GM19372 (cell line): ENCODE data around the gene PLEKHG5.

ENCODE experiments used
- ATAC-seq: cut with Tn5 transposase; IDR thresholded peaks from one replicate; pipeline ENCODE4 v1.9.1; 2021; ENCODE audit warnings: mild to moderate bottlenecking, low read depth, moderate library complexity; ENCODE audit not compliant: unreplicated experiment

PLEKHG5 gene

GRCh38 chr1:6491480-6491962 lies at the start of gene PLEKHG5:
TSS of gene PLEKHG5 (minus strand) at chr1:6491667. CDS start at chr1:6477571, 14,096 bp downstream.
- ATAC-seq: no peak

GRCh38 chr1:6538956-6539355 lies 47.5 kb upstream of the PLEKHG5 start:
- no peak for ATAC-seq

- no peak for ATAC-seq
Observed at GRCh38 chr1:6536291-6536690, 44.8 kb upstream of the PLEKHG5 start.

- no peak for ATAC-seq
Observed at GRCh38 chr1:6535214-6535613, 43.7 kb upstream of the PLEKHG5 start.

GRCh38 chr1:6534248-6534822 lies 42.9 kb upstream of the PLEKHG5 start:
- no peak for ATAC-seq

- ATAC-seq: no peak
Observed at GRCh38 chr1:6531996-6532395, 40.5 kb upstream of the PLEKHG5 start.

- no peak for ATAC-seq
Observed at GRCh38 chr1:6530504-6531160, 39.2 kb upstream of the PLEKHG5 start.

- no peak for ATAC-seq
Observed at GRCh38 chr1:6528492-6528891, 37.0 kb upstream of the PLEKHG5 start.

GRCh38 chr1:6526316-6526715 lies 34.8 kb upstream of the PLEKHG5 start:
- no peak for ATAC-seq

- ATAC-seq: no peak
Observed at GRCh38 chr1:6523566-6523965, 32.1 kb upstream of the PLEKHG5 start.

GRCh38 chr1:6521536-6521935 lies 30.1 kb upstream of the PLEKHG5 start:
- no peak for ATAC-seq

GRCh38 chr1:6519935-6520671 lies 28.6 kb upstream of the PLEKHG5 start:
- ATAC-seq: no peak

- no peak for ATAC-seq
Observed at GRCh38 chr1:6519491-6519934, 28.0 kb upstream of the PLEKHG5 start.

- ATAC-seq: no peak
Observed at GRCh38 chr1:6517435-6517851, 26.0 kb upstream of the PLEKHG5 start.

GRCh38 chr1:6515771-6516170 lies 24.3 kb upstream of the PLEKHG5 start:
- no peak for ATAC-seq

- ATAC-seq: no peak
Observed at GRCh38 chr1:6513320-6513801, 21.9 kb upstream of the PLEKHG5 start.

GRCh38 chr1:6512908-6513280 lies 21.4 kb upstream of the PLEKHG5 start:
- ATAC-seq: no peak

- ATAC-seq: no peak
Observed at GRCh38 chr1:6512245-6512907, 20.9 kb upstream of the PLEKHG5 start.

GRCh38 chr1:6511561-6512244 lies 20.2 kb upstream of the PLEKHG5 start:
- ATAC-seq: no peak

- ATAC-seq: no peak
Observed at GRCh38 chr1:6511056-6511455, 19.6 kb upstream of the PLEKHG5 start.
